HepG2 (cell line): Measurements from ENCODE around the gene RCC1. TPM values are rescaled to one million over a fixed set of nuclear protein-coding genes. Genes with fewer than 3 reads are reported as not detected.

ENCODE experiments used
- ATAC-seq: fragments of 200-7000 bp; cut with Tn5 transposase; 3 replicates; pipeline ENCODE4 v1.9.1; 2020; ENCODE audit warnings: mild to moderate bottlenecking, moderate library complexity
- BruUV-seq: library from RNA; stranded (reverse); fragments of 400-500 nt; replicated peaks from 2 replicates; lab custom pipeline; 2021; lab: Mats Ljungman, UMichigan
- CTCF ChIA-PET: fragments of 300-600 bp; formaldehyde crosslinking; extraction: SDS; loops from one replicate; lab custom pipeline; 2021; ENCODE audit warnings: low total read pairs, inconsistent platforms, low intra/inter-chr PET ratio; lab: Yijun Ruan, JAX
- POLR2A ChIA-PET: fragments of 350-600 bp; sonication (Branson Sonifier 250); formaldehyde crosslinking; loops from one replicate; lab custom pipeline; 2020; ENCODE audit warnings: antibody characterized with exemption, inconsistent platforms; lab: Yijun Ruan, JAX
- DNase-seq: peaks from one replicate; pipeline ENCODE4 v3.0.0-alpha.2; 2015; ENCODE audit warnings: low spot score
- FAIRE-seq: peaks from 3 replicates; lab custom pipeline; 2011; peaks lifted over from hg19 to GRCh38; lab: Jason Lieb, UNC
- H2AFZ ChIP-seq: one replicate; pipeline ENCODE4 v1.6.1; 2011; ENCODE audit warnings: low read length, inconsistent platforms
- H3K27ac ChIP-seq: fragments of 300-600 bp; 3 replicates; pipeline ENCODE4 v1.8.0; 2011; ENCODE audit warnings: mixed run types, mild to moderate bottlenecking, mixed read lengths, low read length, inconsistent platforms; ENCODE audit not compliant: insufficient read depth; ENCODE audit errors: extremely low read length
- H3K27me3 ChIP-seq, 2 experiments: fragments of 200-600 bp in 1 of 2; 2 replicates in 1 of 2; 3 replicates in 1 of 2; pipeline versions ENCODE4 v1.6.0 to v1.8.0; 2011; ENCODE audit warnings: low read length in 2 of 2, mild to moderate bottlenecking in 2 of 2, moderate library complexity in 2 of 2, inconsistent platforms in 1 of 2; ENCODE audit not compliant: insufficient read depth in 2 of 2, control insufficient read depth in 1 of 2
- H3K36me3 ChIP-seq, 2 experiments: fragments of 200-600 bp in 1 of 2; replicated peaks in 1 of 2; 2 replicates in 1 of 2; 3 replicates in 1 of 2; pipeline versions ENCODE4 v1.5.1 to v1.8.0; 2011; ENCODE audit warnings: low read length in 2 of 2, inconsistent platforms in 1 of 2; ENCODE audit not compliant: insufficient read depth in 2 of 2, control insufficient read depth in 1 of 2
- H3K4me1 ChIP-seq: 2 replicates; pipeline ENCODE4 v1.5.1; 2012; ENCODE audit warnings: low read length, inconsistent platforms; ENCODE audit not compliant: insufficient read depth
- H3K4me2 ChIP-seq: 2 replicates; pipeline ENCODE4 v1.6.0; 2011; ENCODE audit warnings: low read depth, low read length, inconsistent platforms
- H3K4me3 ChIP-seq, 3 experiments: fragments of 200-600 bp in 1 of 3; sonication (generic), shearing (Covaris generic) in 1 of 3; replicated peaks in 1 of 3; 2 replicates each; pipeline ENCODE4 v1.5.1; 2011 to 2016; ENCODE audit warnings: low read length in 3 of 3, inconsistent platforms in 2 of 3, low read depth in 2 of 3, mild to moderate bottlenecking in 2 of 3, control low read depth in 1 of 3, mixed read lengths in 1 of 3; ENCODE audit not compliant: insufficient read depth in 1 of 3
- H3K79me2 ChIP-seq: one replicate; pipeline ENCODE4 v1.6.1; 2011; ENCODE audit warnings: low read length, inconsistent platforms; ENCODE audit not compliant: insufficient read depth
- H3K9ac ChIP-seq: 2 replicates; pipeline ENCODE4 v1.6.0; 2011; ENCODE audit warnings: mild to moderate bottlenecking, low read depth, low read length, inconsistent platforms; ENCODE audit not compliant: insufficient read depth
- H3K9me3 ChIP-seq: 2 replicates; pipeline ENCODE4 v1.5.1; 2012; ENCODE audit warnings: mild to moderate bottlenecking, low read length
- H4K20me1 ChIP-seq: 2 replicates; pipeline ENCODE4 v1.6.0; 2011; ENCODE audit warnings: inconsistent platforms, mild to moderate bottlenecking, low read length, moderate library complexity; ENCODE audit not compliant: insufficient read depth
- MTA1 ChIP-seq: sonication (generic); formaldehyde crosslinking; IDR thresholded peaks from 2 replicates; pipeline ENCODE4 v1.4.0; 2020; ENCODE audit warnings: missing genetic modification reagents, mild to moderate bottlenecking, borderline replicate concordance
- RBAK ChIP-seq: sonication (generic); formaldehyde crosslinking; IDR thresholded peaks from 2 replicates; pipeline ENCODE4 v1.5.1; 2020; ENCODE audit warnings: mild to moderate bottlenecking, missing genetic modification reagents
- SRF ChIP-seq: IDR thresholded peaks from 2 replicates; pipeline ENCODE4 v1.6.1; 2011; ENCODE audit warnings: mild to moderate bottlenecking, low read depth, low read length, moderate library complexity
- ZNF230 ChIP-seq: sonication (generic); formaldehyde crosslinking; IDR thresholded peaks from 2 replicates; pipeline ENCODE4 v1.4.0; 2020; ENCODE audit warnings: mild to moderate bottlenecking, missing genetic modification reagents
- ZNF407 ChIP-seq: sonication (generic); formaldehyde crosslinking; IDR thresholded peaks from one replicate; pipeline ENCODE4 v1.5.1; 2020; ENCODE audit warnings: mild to moderate bottlenecking, missing genetic modification reagents; ENCODE audit errors: not compliant biosample characterization
- ZNF543 ChIP-seq: sonication (generic); formaldehyde crosslinking; IDR thresholded peaks from 2 replicates; pipeline ENCODE4 v1.4.0; 2020; ENCODE audit warnings: mild to moderate bottlenecking, missing genetic modification reagents
- ZNF777 ChIP-seq: sonication (generic); formaldehyde crosslinking; IDR thresholded peaks from 2 replicates; pipeline ENCODE4 v1.4.0; 2020; ENCODE audit warnings: missing genetic modification reagents
- ZNF891 ChIP-seq: sonication (generic); formaldehyde crosslinking; IDR thresholded peaks from 2 replicates; pipeline ENCODE4 v1.5.0; 2020; ENCODE audit warnings: mild to moderate bottlenecking, missing genetic modification reagents
- WGBS: methylation state at CpG from one replicate; pipeline ENCODE4 v1.1.6; 2017; ENCODE audit warnings: low lambda C conversion rate; 5-methylcytosine and 5-hydroxymethylcytosine counted together
- in situ Hi-C: cut with HindIII; loops from 2 replicates; pipeline ENCODE4 v1.10.0; 2017; ENCODE audit warnings: low pct_unique_long_range_greater_than_20kb; ENCODE audit not compliant: extremely low pct_ligation_motif_present
- intact Hi-C: fragments of 100-400 bp; cut with micrococcal nuclease; formaldehyde crosslinking; loops from one replicate; pipeline ENCODE4 v1.10.0; 2022; ENCODE audit not compliant: unreplicated experiment
- polyA plus RNA-seq, 8 experiments: library from polyadenylated mRNA; depleted of rRNA in 3 of 8; stranded (reverse) in 7 of 8; unstranded in 1 of 8; fragments of >200 nt; fragmentation: Illumina TruSeq in 4 of 8; extraction: Trizol in 4 of 8; gene quantifications; 2 replicates each; pipeline versions ENCODE4 v1.2.1 to v1.2.3, GENCODE V29; 2011 to 2016; ENCODE audit warnings: low read depth in 4 of 8, missing spikeins in 1 of 8, mixed read lengths in 1 of 8; ENCODE audit not compliant: insufficient read depth in 1 of 8
- total RNA-seq, 5 experiments: library from RNA; depleted of rRNA; stranded (reverse); fragments of >200 nt; fragmentation: Illumina TruSeq; extraction: Trizol; gene quantifications; 2 replicates each; pipeline ENCODE4 v1.2.3, GENCODE V29; 2016; ENCODE audit warnings: low read depth in 1 of 5
- TF ChIP-seq, protein P1 (sequence below): sonication (generic); formaldehyde crosslinking; IDR thresholded peaks from 2 replicates; pipeline ENCODE4 v1.5.1; 2020; ENCODE audit warnings: missing genetic modification reagents, mild to moderate bottlenecking, borderline replicate concordance

RCC1 gene
- total and polyA plus RNA-seq, 2 of the 13 experiments (the other 11 are each of a cell fraction or from before 2014, with no cell fraction given), result 47.2 to 80.8 TPM

- Histone ChIP-seq H3K36me3 (peaks cover under 1 to 16% of the 10 kb centered on the region in 2 experiments; a peak in 4 of 5 replicates), H3K9ac (no peak overlapping the region), H4K20me1 (no peaks in the 10 kb centered on the region), H3K4me1 (peaks cover 11% of the 10 kb centered on the region), H3K27me3 (no peaks in the 10 kb centered on the region; a peak in 1 of 5 replicates), H3K9me3 (no peaks in the 10 kb centered on the region), H3K4me2 (no peak overlapping the region), H3K4me3 (no peak overlapping the region), H3K27ac (no peak overlapping the region), H3K79me2 (peaks cover 29% of the 10 kb centered on the region), H2AFZ (no peak overlapping the region)
- no TSS peak for BruUV-seq
- 62% methylated on average over 3 of the region's 3 CpGs for WGBS
- intact Hi-C loops, result no loop called here
- no peak for TF ChIP-seq MTA1 (CRISPR knock-in tag)
- TF ChIP-seq ZNF230 (CRISPR knock-in tag), result no peak
- TF ChIP-seq ZNF407 (CRISPR knock-in tag), result no peak
- TF ChIP-seq, protein P1, sequence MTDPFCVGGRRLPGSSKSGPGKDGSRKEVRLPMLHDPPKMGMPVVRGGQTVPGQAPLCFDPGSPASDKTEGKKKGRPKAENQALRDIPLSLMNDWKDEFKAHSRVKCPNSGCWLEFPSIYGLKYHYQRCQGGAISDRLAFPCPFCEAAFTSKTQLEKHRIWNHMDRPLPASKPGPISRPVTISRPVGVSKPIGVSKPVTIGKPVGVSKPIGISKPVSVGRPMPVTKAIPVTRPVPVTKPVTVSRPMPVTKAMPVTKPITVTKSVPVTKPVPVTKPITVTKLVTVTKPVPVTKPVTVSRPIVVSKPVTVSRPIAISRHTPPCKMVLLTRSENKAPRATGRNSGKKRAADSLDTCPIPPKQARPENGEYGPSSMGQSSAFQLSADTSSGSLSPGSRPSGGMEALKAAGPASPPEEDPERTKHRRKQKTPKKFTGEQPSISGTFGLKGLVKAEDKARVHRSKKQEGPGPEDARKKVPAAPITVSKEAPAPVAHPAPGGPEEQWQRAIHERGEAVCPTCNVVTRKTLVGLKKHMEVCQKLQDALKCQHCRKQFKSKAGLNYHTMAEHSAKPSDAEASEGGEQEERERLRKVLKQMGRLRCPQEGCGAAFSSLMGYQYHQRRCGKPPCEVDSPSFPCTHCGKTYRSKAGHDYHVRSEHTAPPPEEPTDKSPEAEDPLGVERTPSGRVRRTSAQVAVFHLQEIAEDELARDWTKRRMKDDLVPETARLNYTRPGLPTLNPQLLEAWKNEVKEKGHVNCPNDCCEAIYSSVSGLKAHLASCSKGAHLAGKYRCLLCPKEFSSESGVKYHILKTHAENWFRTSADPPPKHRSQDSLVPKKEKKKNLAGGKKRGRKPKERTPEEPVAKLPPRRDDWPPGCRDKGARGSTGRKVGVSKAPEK (CRISPR knock-in tag), result no peak
- TF ChIP-seq RBAK (CRISPR knock-in tag), result no peak
- no peak for TF ChIP-seq SRF
- TF ChIP-seq ZNF891 (CRISPR knock-in tag), result no peak
- TF ChIP-seq ZNF543 (CRISPR knock-in tag), result no peak
- TF ChIP-seq ZNF777 (CRISPR knock-in tag), result no peak
- in situ Hi-C loops, result no loop called here
- DNase-seq (no peak), FAIRE-seq (no peak), ATAC-seq (no peak)
- CTCF ChIA-PET, result no interaction called here
- POLR2A ChIA-PET, result no interaction called here
Observed at GRCh38 chr1:28503117-28503516, 2.7 kb upstream of the RCC1 start.
